Inferior parietal cortex (tissue), 1 donor: ENCODE data around the gene CUL1.

Experiments used
- DNase-seq: peaks from one replicate; pipeline ENCODE4 v3.0.0-alpha.2; 2016; ENCODE audit errors: extremely low spot score

Gene CUL1

DNA sequence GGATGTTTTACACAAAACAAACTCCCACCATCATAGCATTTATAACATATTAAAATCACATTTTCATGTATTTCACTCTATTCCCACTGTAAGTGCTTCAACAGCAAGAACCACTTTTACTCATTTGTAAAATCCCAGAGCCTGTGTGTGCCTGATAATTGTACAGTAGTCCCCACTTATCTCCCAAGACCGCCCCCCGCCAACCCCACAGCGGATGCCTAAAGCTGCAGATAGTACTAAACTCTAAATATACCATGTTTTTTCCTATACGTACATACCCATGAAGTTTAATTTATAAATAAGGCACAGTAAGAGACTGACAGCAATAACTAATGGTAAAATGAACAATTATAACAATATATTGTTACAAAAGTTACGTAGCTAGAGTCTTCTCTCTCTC is 151.9 kb downstream of the CUL1 start:
- DNase-seq, result no peak
